ENCODE data around the gene ST14.

DNA sequence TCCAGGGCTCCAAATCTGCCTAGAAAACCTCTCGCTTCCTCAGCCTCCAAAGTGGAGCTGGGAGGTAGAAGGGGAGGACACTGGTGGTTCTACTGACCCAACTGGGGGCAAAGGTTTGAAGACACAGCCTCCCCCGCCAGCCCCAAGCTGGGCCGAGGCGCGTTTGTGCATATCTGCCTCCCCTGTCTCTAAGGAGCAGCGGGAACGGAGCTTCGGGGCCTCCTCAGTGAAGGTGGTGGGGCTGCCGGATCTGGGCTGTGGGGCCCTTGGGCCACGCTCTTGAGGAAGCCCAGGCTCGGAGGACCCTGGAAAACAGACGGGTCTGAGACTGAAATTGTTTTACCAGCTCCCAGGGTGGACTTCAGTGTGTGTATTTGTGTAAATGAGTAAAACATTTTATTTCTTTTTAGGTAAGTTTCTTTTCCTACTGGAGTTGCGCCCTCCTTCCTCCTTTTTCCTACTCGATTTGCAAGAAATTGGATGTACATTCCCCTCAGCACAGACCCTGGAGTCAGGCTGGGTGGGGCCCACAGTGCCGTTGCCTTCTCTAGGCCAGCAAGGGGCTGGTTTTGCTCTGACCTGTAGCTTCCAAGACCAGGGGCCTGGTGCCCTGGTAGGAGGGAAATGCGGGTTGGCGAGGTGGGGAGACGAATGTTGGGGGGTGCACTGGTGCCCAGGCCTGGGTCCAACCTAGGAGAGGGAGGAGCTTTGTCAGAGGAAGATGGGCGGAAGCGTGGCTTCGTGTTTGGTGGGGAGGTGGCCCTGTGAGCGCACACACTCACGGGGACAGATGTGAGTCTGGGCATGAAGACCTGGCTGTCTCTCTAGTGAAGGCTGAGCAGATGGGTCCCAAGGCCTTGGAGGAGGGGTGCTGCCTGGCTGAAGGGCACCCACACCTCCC, 50.6 kb downstream of the ST14 start:
- TF ChIP-seq, protein P1, sequence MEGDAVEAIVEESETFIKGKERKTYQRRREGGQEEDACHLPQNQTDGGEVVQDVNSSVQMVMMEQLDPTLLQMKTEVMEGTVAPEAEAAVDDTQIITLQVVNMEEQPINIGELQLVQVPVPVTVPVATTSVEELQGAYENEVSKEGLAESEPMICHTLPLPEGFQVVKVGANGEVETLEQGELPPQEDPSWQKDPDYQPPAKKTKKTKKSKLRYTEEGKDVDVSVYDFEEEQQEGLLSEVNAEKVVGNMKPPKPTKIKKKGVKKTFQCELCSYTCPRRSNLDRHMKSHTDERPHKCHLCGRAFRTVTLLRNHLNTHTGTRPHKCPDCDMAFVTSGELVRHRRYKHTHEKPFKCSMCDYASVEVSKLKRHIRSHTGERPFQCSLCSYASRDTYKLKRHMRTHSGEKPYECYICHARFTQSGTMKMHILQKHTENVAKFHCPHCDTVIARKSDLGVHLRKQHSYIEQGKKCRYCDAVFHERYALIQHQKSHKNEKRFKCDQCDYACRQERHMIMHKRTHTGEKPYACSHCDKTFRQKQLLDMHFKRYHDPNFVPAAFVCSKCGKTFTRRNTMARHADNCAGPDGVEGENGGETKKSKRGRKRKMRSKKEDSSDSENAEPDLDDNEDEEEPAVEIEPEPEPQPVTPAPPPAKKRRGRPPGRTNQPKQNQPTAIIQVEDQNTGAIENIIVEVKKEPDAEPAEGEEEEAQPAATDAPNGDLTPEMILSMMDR (IDR thresholded peaks at IDR 0.05) = no peak
- no peak for TF ChIP-seq POLR2A (IDR thresholded peaks at IDR 0.05)

All from heart left ventricle (tissue), 13 donors.